Measurements from ENCODE around the gene TRNT1.

DNA sequence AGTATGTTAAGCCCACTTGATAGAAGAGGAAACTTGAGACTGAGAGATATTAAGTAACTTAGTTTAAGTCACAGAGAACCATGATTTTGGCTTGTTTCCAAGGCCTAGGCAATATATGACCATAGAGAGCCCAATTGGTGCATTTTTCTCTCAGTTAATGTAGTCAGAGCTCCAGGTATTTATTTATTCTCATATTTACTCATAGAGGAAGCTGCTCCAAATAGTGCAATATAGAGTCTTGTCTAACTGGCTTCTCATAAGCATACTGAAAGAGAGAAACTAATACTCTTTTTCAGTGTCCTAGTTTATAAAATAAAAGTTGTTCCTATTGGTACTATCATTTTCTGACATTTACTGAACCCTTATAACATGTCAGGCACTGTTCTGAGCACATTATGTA lies 15.2 kb downstream of the TRNT1 start:
- TF ChIP-seq CTCF (IDR thresholded peaks at IDR 0.05) (no peak), POLR2A (IDR thresholded peaks at IDR 0.05) (no peak), EP300 (IDR thresholded peaks at IDR 0.05) (no peak)

Data from ovary (tissue), 3 donors.